ENCODE data around the gene COL9A1. TPM values are rescaled to one million over a fixed set of nuclear protein-coding genes. Genes with fewer than 3 reads are reported as not detected.

Gene COL9A1
- total and polyA plus RNA-seq, 2 of the 8 experiments (the other 6 are each of a cell fraction or from before 2014, with no cell fraction given), result 7.9 to 18.1 TPM

DNA sequence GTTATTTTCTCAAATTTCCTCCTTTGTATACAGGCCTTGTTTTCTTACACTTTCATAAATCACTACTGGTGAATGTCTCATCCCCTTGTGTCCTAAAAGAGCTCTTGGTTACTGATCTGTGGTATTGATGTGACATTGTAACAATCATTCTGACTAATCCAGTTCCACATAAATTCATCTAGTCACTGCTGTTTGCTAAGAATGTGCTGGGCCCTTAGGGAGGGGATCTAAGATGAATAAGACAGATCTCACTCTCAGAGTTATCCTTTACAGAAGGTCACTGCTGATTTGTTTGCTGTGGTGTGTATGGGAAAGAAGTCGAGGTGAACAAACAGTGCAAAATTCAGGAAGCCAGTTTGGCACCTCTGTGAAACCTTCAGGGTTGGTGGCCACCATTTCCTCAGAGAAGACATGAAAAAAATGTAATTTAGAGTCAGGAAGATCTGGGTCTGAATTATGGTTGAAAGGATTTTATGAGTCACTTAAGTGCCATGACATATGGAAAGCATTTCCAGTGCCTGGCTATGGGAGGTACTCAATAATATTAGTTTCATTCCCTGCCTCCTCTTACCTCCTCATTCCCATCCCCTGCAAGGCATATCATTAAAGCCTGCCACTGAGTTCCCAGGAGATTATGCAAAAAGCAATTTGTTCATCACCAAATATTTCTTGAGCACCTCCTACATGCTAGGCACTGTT lies 121.8 kb downstream of the COL9A1 start:
- TF ChIP-seq CREB1 (IDR thresholded peaks at IDR 0.05) (no peak), CTBP2 (IDR thresholded peaks at IDR 0.05; ENCODE audit: borderline replicate concordance, insufficient read depth, insufficient read length, low read length) (no peak), SIX5 (IDR thresholded peaks at IDR 0.05; ENCODE audit: low read depth, low read length) (no peak), CHD1 (IDR thresholded peaks at IDR 0.05; ENCODE audit: low read depth, low read length) (no peak), TAF1 (IDR thresholded peaks at IDR 0.05; ENCODE audit: low read depth, low read length) (no peak), JUND (IDR thresholded peaks at IDR 0.05; ENCODE audit: low read length) (no peak), SRF (IDR thresholded peaks at IDR 0.05; ENCODE audit: low read depth, low read length) (no peak), SAP30 (IDR thresholded peaks at IDR 0.05; ENCODE audit: insufficient read depth, insufficient replicate concordance, low read length) (no peak), NRF1 (IDR thresholded peaks at IDR 0.05; ENCODE audit: low read depth, low read length) (no peak), HDAC6 (IDR thresholded peaks at IDR 0.05; ENCODE audit: low read depth, low read length) (no peak)
- TF ChIP-seq, protein P1, sequence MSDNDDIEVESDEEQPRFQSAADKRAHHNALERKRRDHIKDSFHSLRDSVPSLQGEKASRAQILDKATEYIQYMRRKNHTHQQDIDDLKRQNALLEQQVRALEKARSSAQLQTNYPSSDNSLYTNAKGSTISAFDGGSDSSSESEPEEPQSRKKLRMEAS (IDR thresholded peaks at IDR 0.05), result no peak
- no peak overlapping the region for H3K4me3 ChIP-seq (ENCODE audit: extremely low read depth in 1 of 4, insufficient read depth in 2 of 4, low read depth in 3 of 4, low read length in 4 of 4)
- H4K91ac ChIP-seq (replicated peaks; ENCODE audit: insufficient read length, low read length), result no peak overlapping the region
- no peak overlapping the region for H4K8ac ChIP-seq (ENCODE audit: extremely low read depth, insufficient read depth, low read length)
- no peak overlapping the region for H2AFZ ChIP-seq (ENCODE audit: low read length)
- no peak for FAIRE-seq
- H2BK12ac ChIP-seq (ENCODE audit: low read depth, low read length), result no peak overlapping the region
- H3K27me3 ChIP-seq (replicated peaks in 1 of 4; ENCODE audit: control insufficient read depth in 3 of 4, extremely low read depth in 1 of 4, insufficient read depth in 3 of 4, low read length in 3 of 4), result no peaks in the 10 kb centered on the region
- no peak overlapping the region for H3K14ac ChIP-seq (ENCODE audit: insufficient read length)
- H2BK5ac ChIP-seq (ENCODE audit: low read depth, low read length), result no peak overlapping the region
- H3K56ac ChIP-seq (replicated peaks; ENCODE audit: insufficient read length, low read depth, low read length), result no peak overlapping the region
- H3K23ac ChIP-seq (ENCODE audit: insufficient read length), result no peak overlapping the region
- H4K5ac ChIP-seq (ENCODE audit: insufficient read length, low read depth, low read length), result no peak overlapping the region
- H3K36me3 ChIP-seq (ENCODE audit: control insufficient read depth in 2 of 4, insufficient read depth in 4 of 4, low read length in 3 of 4), result no peaks in the 10 kb centered on the region
- H2BK15ac ChIP-seq (ENCODE audit: low read length), result no peak overlapping the region
- H4K20me1 ChIP-seq (replicated peaks in 1 of 2; ENCODE audit: control insufficient read depth in 1 of 2, insufficient read depth in 2 of 2, low read length in 2 of 2), result no peaks in the 10 kb centered on the region
- no peak overlapping the region for H2BK20ac ChIP-seq (ENCODE audit: low read length)
- H3K18ac ChIP-seq (ENCODE audit: extremely low read depth, low read length), result no peak overlapping the region
- ChIA-PET CTCF (ENCODE audit: partially characterized antibody) (no interaction called here), POLR2A (ENCODE audit: partially characterized antibody) (no interaction called here)
- no peak overlapping the region for H3K9ac ChIP-seq (replicated peaks in 1 of 4; ENCODE audit: extremely low read depth in 1 of 4, low read depth in 3 of 4, low read length in 3 of 4)
- no peaks in the 10 kb centered on the region for H3K4me1 ChIP-seq (replicated peaks in 1 of 4; ENCODE audit: control insufficient read depth in 3 of 4, insufficient read depth in 4 of 4, low read length in 3 of 4)
- H3K79me2 ChIP-seq (ENCODE audit: control insufficient read depth in 1 of 2, insufficient read depth in 2 of 2, low read length in 2 of 2), result no peaks in the 10 kb centered on the region
- DNase-seq (ENCODE audit: low read depth in 1 of 2, low spot score in 2 of 2), result no peak
- 56% methylated on average over 1 of the region's 1 CpG; no CpG with 5 or more reads in 1 of the 2 experiments for WGBS, 2 experiments (ENCODE audit: extremely low coverage in 1 of 2, insufficient coverage in 1 of 2, insufficient read length in 1 of 2, insufficient replicate concordance in 2 of 2, low coverage in 1 of 2, low lambda C conversion rate in 2 of 2, missing lambda C conversion rate in 1 of 2)
- H3K23me2 ChIP-seq (ENCODE audit: low read depth, low read length), result no peaks in the 10 kb centered on the region
- no peak overlapping the region for H2BK120ac ChIP-seq (replicated peaks; ENCODE audit: low read depth, low read length)
- H3K4me2 ChIP-seq (ENCODE audit: insufficient read depth in 1 of 2, low read depth in 2 of 2, low read length in 2 of 2), result no peak overlapping the region
- H2AK5ac ChIP-seq (ENCODE audit: low read depth, low read length), result no peak overlapping the region
- no peaks in the 10 kb centered on the region for H3K79me1 ChIP-seq (ENCODE audit: low read depth, low read length)
- no peak overlapping the region for H3K4ac ChIP-seq (replicated peaks; ENCODE audit: insufficient read length, low read depth, low read length)
- H3K9me3 ChIP-seq (ENCODE audit: insufficient read depth in 2 of 2, low read depth in 1 of 2, low read length in 1 of 2), result no peaks in the 10 kb centered on the region; a peak in 1 of 4 replicates
- no peak overlapping the region for H3K27ac ChIP-seq (ENCODE audit: low read depth, low read length)
